Measurements from ENCODE around the gene DAB2IP.

The DAB2IP gene

GRCh38 chr9:121811751-121812150 lies 160.3 kb downstream of the DAB2IP start:
- no peak for TF ChIP-seq CTCF (IDR thresholded peaks at IDR 0.05; ENCODE audit: insufficient read depth, low read depth, low read length, missing control alignments)

GRCh38 chr9:121812159-121812735 lies 160.8 kb downstream of the DAB2IP start:
- H3K4me3 ChIP-seq (ENCODE audit: low read length) = no peak overlapping the region
- no peak for TF ChIP-seq CTCF (IDR thresholded peaks at IDR 0.05; ENCODE audit: insufficient read depth, low read depth, low read length, missing control alignments)
- DNase-seq (ENCODE audit: low read depth) = no peak

More at GRCh38 chr9:121811751-121812150, 160.3 kb downstream of the DAB2IP start:
- H3K4me3 ChIP-seq (ENCODE audit: low read length) = no peak overlapping the region
- no peak for DNase-seq (ENCODE audit: low read depth)

GRCh38 chr9:121813519-121814210 lies 162.2 kb downstream of the DAB2IP start:
- no peak overlapping the region for H3K4me3 ChIP-seq (ENCODE audit: low read length)
- no peak for TF ChIP-seq CTCF (IDR thresholded peaks at IDR 0.05; ENCODE audit: insufficient read depth, low read depth, low read length, missing control alignments)

GRCh38 chr9:121814594-121814993 lies 163.2 kb downstream of the DAB2IP start:
- no peak overlapping the region for H3K4me3 ChIP-seq (ENCODE audit: low read length)
- DNase-seq (ENCODE audit: low read depth) = no peak
- no peak for TF ChIP-seq CTCF (IDR thresholded peaks at IDR 0.05; ENCODE audit: insufficient read depth, low read depth, low read length, missing control alignments)

More at GRCh38 chr9:121813519-121814210, 162.2 kb downstream of the DAB2IP start:
- DNase-seq (ENCODE audit: low read depth) = no peak

GRCh38 chr9:121815084-121815483 lies 163.7 kb downstream of the DAB2IP start:
- no peak for TF ChIP-seq CTCF (IDR thresholded peaks at IDR 0.05; ENCODE audit: insufficient read depth, low read depth, low read length, missing control alignments)
- no peak for DNase-seq (ENCODE audit: low read depth)
- H3K4me3 ChIP-seq (ENCODE audit: low read length) = no peak overlapping the region

- H3K4me3 ChIP-seq (ENCODE audit: low read length) = no peak overlapping the region
- TF ChIP-seq CTCF (IDR thresholded peaks at IDR 0.05; ENCODE audit: insufficient read depth, low read depth, low read length, missing control alignments) = no peak
- DNase-seq (ENCODE audit: low read depth) = no peak
Measured at GRCh38 chr9:121815546-121816448, 164.4 kb downstream of the DAB2IP start.
